PC-9 (cell line): ENCODE results near the gene NFKBIE. TPM values are rescaled to one million over a fixed set of nuclear protein-coding genes. Genes with fewer than 3 reads are reported as not detected.

ENCODE experiments used
- BruUV-seq: library from RNA; stranded (reverse); fragments of 400-500 nt; replicated peaks from 2 replicates; lab custom pipeline; 2021; lab: Mats Ljungman, UMichigan
- CTCF ChIA-PET: fragments of 300-600 bp; sonication (Branson Sonifier 250); formaldehyde crosslinking; loops from one replicate; lab custom pipeline; 2022; ENCODE audit warnings: antibody characterized with exemption; lab: Charles Lee
- POLR2A ChIA-PET: fragments of 300-600 bp; sonication (Branson Sonifier 250); formaldehyde crosslinking; loops from one replicate; lab custom pipeline; 2022; ENCODE audit warnings: antibody characterized with exemption; ENCODE audit not compliant: unreplicated experiment; lab: Charles Lee
- DNase-seq, 2 experiments: peaks; one replicate each; pipeline versions ENCODE4 v3.0.0 to v3.0.0-alpha.2; 2015 to 2022; ENCODE audit warnings: mixed read lengths in 1 of 2
- H2AFZ ChIP-seq: fragments of 200-600 bp; sonication (generic); 2 replicates; pipeline ENCODE4 v1.8.1; 2017; ENCODE audit warnings: antibody characterized with exemption
- H3F3A ChIP-seq: fragments of 200-600 bp; sonication (generic); 2 replicates; pipeline ENCODE4 v1.8.1; 2017; ENCODE audit warnings: antibody characterized with exemption, mild to moderate bottlenecking, low read depth; ENCODE audit not compliant: insufficient read depth
- H3K27ac ChIP-seq: fragments of 200-600 bp; sonication (generic); 2 replicates; pipeline ENCODE4 v1.6.1; 2016; ENCODE audit warnings: mixed run types
- H3K27me3 ChIP-seq: fragments of 200-600 bp; sonication (generic); 2 replicates; pipeline ENCODE4 v1.6.1; 2016; ENCODE audit warnings: low read depth, mixed run types; ENCODE audit not compliant: insufficient read depth
- H3K36me3 ChIP-seq: fragments of 200-600 bp; sonication (generic); 2 replicates; pipeline ENCODE4 v1.6.1; 2016; ENCODE audit warnings: low read depth, mixed run types
- H3K4me1 ChIP-seq: fragments of 200-600 bp; sonication (generic); replicated peaks from 2 replicates; pipeline ENCODE4 v1.6.1; 2016; ENCODE audit warnings: mixed run types; ENCODE audit not compliant: insufficient read depth
- H3K4me2 ChIP-seq: fragments of 200-600 bp; sonication (generic); 2 replicates; pipeline ENCODE4 v1.6.1; 2017; ENCODE audit warnings: mixed run types
- H3K4me3 ChIP-seq: fragments of 200-600 bp; sonication (generic); 2 replicates; pipeline ENCODE4 v1.6.1; 2016; ENCODE audit warnings: mixed run types
- H3K79me2 ChIP-seq: fragments of 200-600 bp; sonication (generic); 2 replicates; pipeline ENCODE4 v1.6.1; 2017; ENCODE audit warnings: low read depth, mixed run types
- H3K9me2 ChIP-seq: fragments of 200-600 bp; sonication (generic); 2 replicates; pipeline ENCODE4 v1.8.1; 2017; ENCODE audit warnings: mild to moderate bottlenecking; ENCODE audit not compliant: insufficient read depth
- H3K9me3 ChIP-seq: fragments of 200-600 bp; sonication (generic); 2 replicates; pipeline ENCODE4 v1.8.1; 2016; ENCODE audit warnings: low read depth; ENCODE audit not compliant: insufficient read depth
- H4K20me1 ChIP-seq: fragments of 200-600 bp; sonication (generic); 2 replicates; pipeline ENCODE4 v1.8.1; 2017; ENCODE audit not compliant: insufficient read depth
- CTCF ChIP-seq: fragments of 200-600 bp; sonication (generic); conservative IDR thresholded peaks from 2 replicates; pipeline ENCODE4 v1.6.1; 2017; ENCODE audit warnings: mixed run types, antibody characterized with exemption, mild to moderate bottlenecking, moderate library complexity
- EZH2 ChIP-seq: fragments of 200-600 bp; sonication (generic); IDR thresholded peaks from 2 replicates; pipeline ENCODE4 v1.8.0; 2017; ENCODE audit warnings: antibody characterized with exemption, low read depth
- intact Hi-C: fragments of 100-400 bp; cut with micrococcal nuclease; formaldehyde crosslinking; loops from one replicate; pipeline ENCODE4 v1.10.0; 2022; ENCODE audit not compliant: unreplicated experiment
- total RNA-seq: library from RNA; stranded (reverse); gene quantifications from 2 replicates; pipeline ENCODE4 v1.2.3, GENCODE V29; 2021

The NFKBIE gene
- total RNA-seq, 1 experiment from 2014 or later: 7.6 TPM

DNA sequence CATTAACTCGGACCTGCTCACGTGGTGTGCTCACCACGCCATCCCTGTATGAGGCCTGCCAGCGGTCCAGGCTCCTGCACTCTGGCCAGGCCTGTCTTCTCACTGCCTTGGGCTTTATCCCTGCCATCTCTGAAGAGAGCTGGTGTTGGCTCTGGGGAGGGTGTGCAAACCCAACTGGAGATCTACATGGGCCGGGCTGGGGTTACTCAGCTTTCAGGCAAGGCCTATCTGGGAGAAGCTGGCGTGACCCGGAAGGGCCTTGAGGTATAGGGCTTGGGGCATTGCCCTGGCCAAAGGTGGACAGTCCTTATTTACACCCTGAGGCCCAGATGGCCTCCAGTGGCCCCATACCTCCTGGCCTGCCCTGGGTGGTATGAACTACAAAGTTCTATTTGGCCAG is 36.9 kb downstream of the NFKBIE start:
- Histone ChIP-seq H3K36me3 (no peaks in the 10 kb centered on the region), H3K79me2 (peaks cover 13% of the 10 kb centered on the region), H3K27me3 (no peaks in the 10 kb centered on the region), H3K4me2 (no peak overlapping the region), H4K20me1 (peaks cover 3% of the 10 kb centered on the region; the same call in 1 of the 2 replicates), H3K9me3 (no peaks in the 10 kb centered on the region), H3K4me1 (peaks cover 11% of the 10 kb centered on the region), H3F3A (no peaks in the 10 kb centered on the region; the same call in 1 of the 2 replicates), H2AFZ (no peak overlapping the region), H3K27ac (no peak overlapping the region), H3K9me2 (no peaks in the 10 kb centered on the region), H3K4me3 (no peak overlapping the region)
- no peak for DNase-seq
- intact Hi-C loops: no loop called here
- no peak for TF ChIP-seq CTCF
- no peak for TF ChIP-seq EZH2
- CTCF ChIA-PET: interaction anchor here (0.9 kb wide), 1 partner anchor 10 kb away, joined by 3 read pairs; no protein-coding TSS in a partner anchor
- BruUV-seq: no TSS peak
- POLR2A ChIA-PET: no interaction called here

GRCh38 chr6:44228031-44228430 is 37.3 kb downstream of the NFKBIE start:
- no peaks in the 10 kb centered on the region for H3K9me2 ChIP-seq
- H4K20me1 ChIP-seq: peaks cover 3% of the 10 kb centered on the region; the same call in 1 of the 2 replicates
- intact Hi-C loops: no loop called here
- H3F3A ChIP-seq: peaks cover under 1% of the 10 kb centered on the region; the same call in 1 of the 2 replicates
- H3K27ac ChIP-seq: no peak overlapping the region
- no peak for DNase-seq
- no peaks in the 10 kb centered on the region for H3K9me3 ChIP-seq
- H3K4me3 ChIP-seq: no peak overlapping the region
- H3K4me1 ChIP-seq: peaks cover 11% of the 10 kb centered on the region
- H3K36me3 ChIP-seq: no peaks in the 10 kb centered on the region
- H2AFZ ChIP-seq: no peak overlapping the region
- POLR2A ChIA-PET: interaction anchor here (0.5 kb wide), 1 partner anchor 19 kb away, joined by 3 read pairs; the partner anchor contains the start of gene HSP90AB1
- no peak overlapping the region for H3K4me2 ChIP-seq
- TF ChIP-seq CTCF: no peak
- TF ChIP-seq EZH2: no peak
- peaks cover 13% of the 10 kb centered on the region for H3K79me2 ChIP-seq
- H3K27me3 ChIP-seq: no peaks in the 10 kb centered on the region
- no TSS peak for BruUV-seq
- CTCF ChIA-PET: interaction anchor here (0.9 kb wide), 1 partner anchor 10 kb away, joined by 3 read pairs; no protein-coding TSS in a partner anchor

- DNase-seq: peak in 1 of 2 experiments; percentile 26
- no peak for TF ChIP-seq CTCF
- Histone ChIP-seq H2AFZ (no peak overlapping the region), H3K27ac (no peak overlapping the region), H3K4me1 (peaks cover 17% of the 10 kb centered on the region), H3F3A (peaks cover 8% of the 10 kb centered on the region; the same call in 1 of the 2 replicates), H3K27me3 (no peaks in the 10 kb centered on the region), H3K9me2 (no peaks in the 10 kb centered on the region), H3K9me3 (no peaks in the 10 kb centered on the region), H4K20me1 (peaks cover 3% of the 10 kb centered on the region; the same call in 1 of the 2 replicates), H3K4me3 (no peak overlapping the region), H3K4me2 (no peak overlapping the region), H3K79me2 (peaks cover 13% of the 10 kb centered on the region), H3K36me3 (no peaks in the 10 kb centered on the region)
- CTCF ChIA-PET: interaction anchor here (0.6 kb wide), 1 partner anchor 74 kb away, joined by 5 read pairs; no protein-coding TSS in a partner anchor
- POLR2A ChIA-PET: interaction anchor here (0.5 kb wide), 1 partner anchor 20 kb away, joined by 3 read pairs; the partner anchor contains the start of gene HSP90AB1
- BruUV-seq: no TSS peak
- intact Hi-C loops: no loop called here
These were observed 38.1 kb downstream of the NFKBIE start for GRCh38 chr6:44227148-44227793.
